GOT3 (cell line): ENCODE results near the gene MARCHF4.

ENCODE experiments used
- DNase-seq: peaks from one replicate; lab custom pipeline; 2025; ENCODE audit warnings: mixed read lengths; lab: John Stamatoyannopoulos, UW

The MARCHF4 gene

GRCh38 chr2:216349366-216349765, 22.9 kb downstream of the MARCHF4 start:
- no peak for DNase-seq

- no peak for DNase-seq
Measured at GRCh38 chr2:216348756-216349308, 23.5 kb downstream of the MARCHF4 start.

- no peak for DNase-seq
Measured at GRCh38 chr2:216346781-216347180, 25.5 kb downstream of the MARCHF4 start.

GRCh38 chr2:216345846-216346245, 26.4 kb downstream of the MARCHF4 start:
- no peak for DNase-seq

- DNase-seq, result no peak
Measured at GRCh38 chr2:216344950-216345300, 27.4 kb downstream of the MARCHF4 start.

GRCh38 chr2:216344206-216344949, 27.9 kb downstream of the MARCHF4 start:
- DNase-seq, result no peak

GRCh38 chr2:216343221-216343980, 28.9 kb downstream of the MARCHF4 start:
- DNase-seq, result no peak

- no peak for DNase-seq
Measured at GRCh38 chr2:216341121-216341520, 31.2 kb downstream of the MARCHF4 start.

- no peak for DNase-seq
Measured at GRCh38 chr2:216340280-216340631, 32.0 kb downstream of the MARCHF4 start.

- no peak for DNase-seq
Measured at GRCh38 chr2:216339456-216340279, 32.6 kb downstream of the MARCHF4 start.

GRCh38 chr2:216335252-216335651, 37.0 kb downstream of the MARCHF4 start:
- no peak for DNase-seq

- no peak for DNase-seq
Measured at GRCh38 chr2:216328347-216328746, 43.9 kb downstream of the MARCHF4 start.

GRCh38 chr2:216327447-216327935, 44.8 kb downstream of the MARCHF4 start:
- DNase-seq, result no peak
